AG04450 (cell line): ENCODE data around the gene TEX54. TPM values are rescaled to one million over a fixed set of nuclear protein-coding genes. Genes with fewer than 3 reads are reported as not detected.
"Not testable (repeated sequence)": the region's sequence is repeated elsewhere in the genome, so short reads cannot be mapped to it uniquely, and the experiment has no call there.

Experiments used
- CTCF ChIA-PET: fragments of 300-600, 350-600 bp; formaldehyde crosslinking; extraction: SDS; loops from one replicate; lab custom pipeline; 2022; ENCODE audit warnings: antibody characterized with exemption, inconsistent platforms; lab: Charles Lee
- POLR2A ChIA-PET: fragments of 350-600 bp; formaldehyde crosslinking; extraction: SDS; loops from one replicate; lab custom pipeline; 2021; ENCODE audit warnings: antibody characterized with exemption, inconsistent platforms; lab: Yijun Ruan, JAX
- DNase-seq: peaks from one replicate; pipeline ENCODE4 v3.0.0-alpha.2; 2011; ENCODE audit warnings: low read depth, low spot score
- H3K27ac ChIP-seq: one replicate; pipeline ENCODE4 v1.5.1; 2012; ENCODE audit warnings: low read depth, low read length, control low read depth
- H3K27me3 ChIP-seq: one replicate; pipeline ENCODE4 v1.6.0; 2012; ENCODE audit warnings: low read length; ENCODE audit not compliant: control insufficient read depth, insufficient read depth
- H3K4me3 ChIP-seq: 2 replicates; pipeline ENCODE4 v1.5.1; 2011; ENCODE audit warnings: mild to moderate bottlenecking, low read depth, low read length, control low read depth
- H3K9me3 ChIP-seq: 2 replicates; pipeline ENCODE4 v1.5.1; 2012; ENCODE audit warnings: low read length; ENCODE audit not compliant: control insufficient read depth, insufficient read depth
- CTCF ChIP-seq: IDR thresholded peaks from 2 replicates; pipeline ENCODE4 v1.5.1; 2011; ENCODE audit warnings: low read depth, low read length, control low read depth, inconsistent platforms
- polyA plus RNA-seq: library from polyadenylated mRNA; depleted of rRNA; stranded (reverse); fragments of >200 nt; gene quantifications from 2 replicates; pipeline ENCODE4 v1.2.3, GENCODE V29; 2011

Gene TEX54
- polyA plus RNA-seq, 1 experiment: not detected

DNA sequence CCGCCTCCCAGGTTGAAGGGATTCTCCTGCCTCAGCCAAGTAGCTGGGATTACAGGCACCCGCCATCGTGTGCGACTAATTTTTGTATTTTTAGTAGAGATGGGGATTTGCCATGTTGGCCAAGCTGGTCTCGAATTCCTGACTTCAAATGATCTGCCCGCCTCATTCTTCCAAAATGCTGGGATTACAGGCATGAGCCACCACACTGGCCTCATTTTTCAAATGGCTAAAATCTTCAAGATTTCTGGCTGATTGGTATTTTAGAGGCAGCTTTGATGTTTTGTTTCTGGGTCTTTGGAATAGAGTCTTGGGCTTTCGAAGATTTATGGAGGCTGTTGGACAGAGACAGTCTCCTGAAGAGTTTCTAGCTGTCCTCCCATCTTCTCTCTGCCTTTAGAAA lies 42.2 kb upstream of the TEX54 start:
- POLR2A ChIA-PET: interaction anchor here (0.7 to 3.0 kb wide), 4 partner anchors 18 to 34 kb away, joined by 3 to 19 read pairs (median 6); no protein-coding TSS in a partner anchor
- CTCF ChIA-PET: interaction anchor here (0.7 to 1.7 kb wide), 5 partner anchors 9 to 17 kb away, joined by 3 to 6 read pairs (median 3); no protein-coding TSS in a partner anchor
- H3K9me3 ChIP-seq: no peaks in the 10 kb centered on the region
- no peak for DNase-seq
- TF ChIP-seq CTCF: no peak
- H3K27ac ChIP-seq: no peak overlapping the region
- no peaks in the 10 kb centered on the region for H3K27me3 ChIP-seq
- H3K4me3 ChIP-seq: no peak overlapping the region

- H3K27me3 ChIP-seq: no peaks in the 10 kb centered on the region
- no peak for TF ChIP-seq CTCF
- no peak overlapping the region for H3K4me3 ChIP-seq
- CTCF ChIA-PET: interaction anchor here (0.6 to 3.0 kb wide), 9 partner anchors 9 to 170 kb away, joined by 3 to 23 read pairs (median 6); partner anchors contain the start of genes SLC3A2, TAF6L and TMEM179B
- no peak for DNase-seq
- POLR2A ChIA-PET: interaction anchor here (0.6 to 3.0 kb wide), 5 partner anchors 10 to 1351 kb away, joined by 3 to 24 read pairs (median 8); partner anchors contain the start of gene SLC3A2
- H3K9me3 ChIP-seq: no peaks in the 10 kb centered on the region
- no peak overlapping the region for H3K27ac ChIP-seq
Measured at GRCh38 chr11:62865635-62866034, 33.0 kb upstream of the TEX54 start.

DNA sequence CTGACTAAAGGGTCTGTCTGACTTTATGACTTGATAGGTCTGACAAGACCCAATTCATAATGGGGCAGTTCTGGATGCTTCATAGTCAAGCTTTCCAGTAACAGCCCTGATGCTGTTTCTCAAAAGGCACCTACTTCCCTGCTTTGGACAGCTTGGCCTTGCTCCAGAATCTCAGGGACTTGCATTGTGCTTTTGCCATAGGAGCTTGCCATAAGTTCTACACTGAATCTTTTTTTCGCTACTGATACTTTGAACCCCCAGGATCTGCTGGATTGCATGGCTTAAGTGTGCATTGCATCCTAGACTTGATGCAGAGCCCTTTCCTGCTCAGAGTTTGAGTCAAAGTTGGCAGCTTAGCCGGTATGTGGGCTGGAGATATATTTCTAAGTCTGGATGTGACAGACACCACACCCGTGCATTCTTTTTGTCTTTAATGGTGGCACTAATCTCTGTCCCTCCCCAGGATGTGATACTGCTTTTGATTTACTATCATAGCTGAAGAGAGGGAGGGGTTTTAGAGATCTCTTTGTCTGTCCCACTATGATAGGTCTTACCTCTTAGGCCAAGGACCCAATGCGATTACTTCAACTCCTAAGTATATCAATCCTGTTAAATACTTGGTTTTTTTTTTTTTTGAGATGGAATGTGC lies 31.2 kb upstream of the TEX54 start:
- ChIA-PET CTCF (interaction anchor here (1.1 to 3.0 kb wide), 3 partner anchors 9 to 77 kb away, joined by 3 to 23 read pairs (median 4); partner anchors contain the start of gene TMEM179B), POLR2A (interaction anchor here (1.3 to 2.4 kb wide), 4 partner anchors 8 to 23 kb away, joined by 3 to 13 read pairs (median 8); partner anchors contain the start of gene SLC3A2)
- H3K27ac ChIP-seq: no peak overlapping the region
- no peak for DNase-seq
- H3K27me3 ChIP-seq: no peaks in the 10 kb centered on the region
- H3K4me3 ChIP-seq: no peak overlapping the region
- H3K9me3 ChIP-seq: no peaks in the 10 kb centered on the region
- no peak for TF ChIP-seq CTCF

DNA sequence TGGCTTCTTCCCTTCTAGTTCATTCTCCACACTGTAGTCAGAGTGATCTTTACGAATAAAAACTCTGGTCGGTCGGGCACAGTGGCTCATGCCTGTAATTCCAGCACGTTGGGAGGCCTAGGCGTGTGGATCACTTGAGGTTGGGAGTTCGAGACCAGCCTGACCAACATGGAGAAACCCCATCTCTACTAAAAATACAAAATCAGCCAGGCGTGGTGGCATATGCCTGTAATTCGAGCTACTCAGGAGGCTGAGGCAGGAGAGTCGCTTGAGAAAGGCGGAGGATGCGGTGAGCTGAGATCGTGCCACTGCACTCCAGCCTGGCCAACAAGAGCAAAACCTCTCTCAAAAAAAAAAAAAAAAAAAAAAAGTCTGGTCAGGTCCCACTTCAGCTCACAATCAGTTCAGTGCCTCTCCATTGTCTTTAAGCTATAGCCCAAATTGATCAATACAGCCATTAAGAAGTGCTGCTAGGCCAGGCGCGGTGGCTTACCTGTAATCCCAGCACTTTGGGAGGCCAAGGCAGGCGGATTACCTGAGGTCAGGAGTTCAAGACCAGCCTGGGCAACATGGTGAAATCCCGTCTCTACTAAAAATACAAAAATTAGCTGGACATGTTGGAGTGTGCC lies 29.0 kb upstream of the TEX54 start:
- H3K4me3 ChIP-seq, H3K27me3 ChIP-seq, H3K27ac ChIP-seq, DNase-seq, H3K9me3 ChIP-seq: not testable (repeated sequence)
- CTCF ChIA-PET: interaction anchor here (0.7 to 2.0 kb wide), 4 partner anchors 74 to 522 kb away, joined by 3 to 25 read pairs (median 6); no protein-coding TSS in a partner anchor
- POLR2A ChIA-PET: interaction anchor here (0.9 to 2.4 kb wide), 2 partner anchors 20 to 21 kb away, joined by 3 to 13 read pairs; no protein-coding TSS in a partner anchor

- ChIA-PET CTCF (interaction anchor here (1.1 to 2.0 kb wide), 2 partner anchors 73 to 75 kb away, joined by 3 to 25 read pairs; no protein-coding TSS in a partner anchor), POLR2A (interaction anchor here (0.9 to 2.4 kb wide), 2 partner anchors 20 to 21 kb away, joined by 3 to 13 read pairs; no protein-coding TSS in a partner anchor)
- Histone ChIP-seq H3K27ac (no peak overlapping the region), H3K9me3 (no peaks in the 10 kb centered on the region), H3K4me3 (no peak overlapping the region), H3K27me3 (no peaks in the 10 kb centered on the region)
- DNase-seq: no peak
- TF ChIP-seq CTCF: no peak
Measured at GRCh38 chr11:62860835-62861563, 28.4 kb upstream of the TEX54 start.

DNA sequence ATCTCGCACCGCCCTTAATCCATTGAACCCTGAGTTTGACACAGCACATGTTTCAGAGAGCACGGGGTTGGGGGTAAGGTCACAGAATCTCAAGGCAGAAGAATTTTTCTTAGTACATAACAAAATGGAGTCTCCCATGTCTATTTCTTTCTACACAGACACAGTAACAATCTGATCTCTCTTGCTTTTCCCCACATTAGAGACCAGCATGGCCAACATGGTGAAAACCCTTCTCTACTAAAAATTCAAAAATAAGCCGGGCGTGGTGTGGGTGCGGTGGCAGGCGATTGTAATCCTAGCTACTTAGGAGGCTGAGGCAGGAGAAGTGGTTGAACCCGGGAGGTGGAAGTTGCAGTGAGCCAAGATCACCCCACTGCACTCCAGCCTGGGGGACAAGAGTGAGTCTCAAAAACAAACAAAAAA lies 26.7 kb upstream of the TEX54 start:
- POLR2A ChIA-PET, H3K9me3 ChIP-seq, H3K4me3 ChIP-seq, DNase-seq, H3K27ac ChIP-seq, H3K27me3 ChIP-seq, CTCF ChIA-PET: not testable (repeated sequence)
